ENCODE measurements around the gene METAP1.
"Not testable (repeated sequence)": the region's sequence is repeated elsewhere in the genome, so short reads cannot be mapped to it uniquely, and the experiment has no call there.

Gene METAP1

DNA sequence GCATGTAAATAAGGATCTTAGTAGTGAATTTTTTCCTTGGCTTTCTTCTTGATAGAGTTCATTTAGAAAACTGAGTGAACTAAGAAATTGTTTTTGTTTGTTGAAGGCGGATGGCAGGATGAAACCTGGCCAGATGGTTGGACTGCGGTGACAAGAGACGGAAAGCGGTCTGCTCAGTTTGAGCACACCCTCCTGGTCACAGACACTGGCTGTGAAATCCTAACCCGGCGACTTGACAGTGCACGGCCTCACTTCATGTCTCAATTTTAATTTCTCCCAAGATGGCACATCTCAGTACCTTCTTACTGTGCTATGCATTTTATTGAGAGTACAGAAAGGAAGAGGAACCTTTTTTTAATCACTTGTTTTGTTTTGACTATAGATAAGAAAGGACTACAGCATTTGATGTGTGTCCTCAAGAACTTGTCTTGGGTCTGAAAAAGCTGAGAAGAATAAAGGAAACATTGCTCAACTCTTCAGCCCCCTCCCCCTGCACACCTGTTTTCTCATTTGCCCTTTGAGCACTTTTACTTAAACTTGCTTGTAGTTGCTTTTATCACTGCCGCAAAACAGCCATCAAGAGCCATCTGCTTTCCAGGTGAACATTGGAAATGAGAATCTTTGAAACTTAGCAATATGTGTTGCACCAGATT is 65.7 kb downstream of the METAP1 start:
- H2BK120ac ChIP-seq (ENCODE audit: insufficient read depth, low read length, poor library complexity), result peak overlapping the region; percentile 66
- no peak overlapping the region for H3K4me2 ChIP-seq (ENCODE audit: low read length)
- peak overlapping the region; percentile 49 for H3K18ac ChIP-seq (ENCODE audit: low read length)
- H2BK12ac ChIP-seq (ENCODE audit: low read length), result peak overlapping the region; percentile 99
- WGBS (ENCODE audit: extremely low coverage, insufficient coverage, insufficient read length), result no CpG with 5 or more reads among the region's 8 CpGs
- H3K14ac ChIP-seq (ENCODE audit: low read length), result peak overlapping the region; percentile 95
- no peak overlapping the region for H3K23ac ChIP-seq (ENCODE audit: low read length)
- peak overlapping the region; percentile 93 for H3K27ac ChIP-seq (ENCODE audit: low read depth, low read length)
- H2AK5ac ChIP-seq (ENCODE audit: low read length), result no peak overlapping the region
- no peak overlapping the region for H4K12ac ChIP-seq (ENCODE audit: low read depth, low read length)
- H4K8ac ChIP-seq (ENCODE audit: low read depth, low read length), result peak overlapping the region; percentile 53
- peak overlapping the region; percentile 93 for H4K91ac ChIP-seq (ENCODE audit: low read depth, low read length)
- H3K4me3 ChIP-seq (ENCODE audit: low read depth, low read length), result no peak overlapping the region
- peaks cover 2% of the 10 kb centered on the region for H3K79me2 ChIP-seq (ENCODE audit: control insufficient read depth, insufficient read depth, low read length, poor library complexity)
- H3K4me1 ChIP-seq (ENCODE audit: control insufficient read depth in 1 of 2, insufficient read depth in 2 of 2, low read length in 2 of 2), result peaks cover 8 to 16% of the 10 kb centered on the region in 2 experiments
- no peak overlapping the region for H2AFZ ChIP-seq (ENCODE audit: insufficient read depth, low read length, poor library complexity)
- H3K9ac ChIP-seq (ENCODE audit: low read length), result peak overlapping the region; percentile 33
- peaks cover 7 to 12% of the 10 kb centered on the region in 2 experiments for H3K36me3 ChIP-seq (ENCODE audit: control insufficient read depth in 1 of 2, insufficient read depth in 2 of 2, low read length in 2 of 2)
- peak overlapping the region; percentile 96 for H2BK5ac ChIP-seq (ENCODE audit: low read depth, low read length, poor library complexity)
- no peak for DNase-seq
- peaks cover 19% of the 10 kb centered on the region for H3K79me1 ChIP-seq (ENCODE audit: low read length)
- no peak overlapping the region for H3K4ac ChIP-seq (ENCODE audit: low read depth, low read length)
- H3K27me3 ChIP-seq (ENCODE audit: insufficient read depth, low read length), result no peaks in the 10 kb centered on the region
- H3K9me3 ChIP-seq (ENCODE audit: insufficient read depth, low read depth, low read length), result no peaks in the 10 kb centered on the region

DNA sequence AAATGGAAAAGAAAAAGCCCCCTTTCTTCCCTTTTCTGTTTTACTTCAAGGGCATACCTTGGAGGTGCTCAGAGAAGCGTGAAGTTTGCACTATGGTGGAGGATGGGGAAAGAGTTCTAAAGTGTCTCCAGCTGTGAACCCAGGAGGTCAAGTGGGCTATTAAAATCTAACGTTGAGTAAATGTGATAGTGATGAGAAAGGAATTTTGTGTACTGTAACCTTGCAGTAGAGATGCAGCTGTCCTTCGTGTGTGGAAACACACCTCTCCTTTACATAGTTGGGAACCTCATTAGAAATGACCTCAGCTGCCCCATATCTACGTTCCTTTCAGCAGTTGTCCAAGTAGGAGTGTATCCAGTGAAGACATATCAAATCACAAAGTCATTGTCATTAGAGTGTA is 66.6 kb downstream of the METAP1 start:
- no peak overlapping the region for H3K9ac ChIP-seq (ENCODE audit: low read length)
- H2AK5ac ChIP-seq (ENCODE audit: low read length), result peak overlapping the region; percentile 91
- no CpG with 5 or more reads among the region's 4 CpGs for WGBS (ENCODE audit: extremely low coverage, insufficient coverage, insufficient read length)
- H3K4ac ChIP-seq (ENCODE audit: low read depth, low read length), result no peak overlapping the region
- peak overlapping the region; percentile 5 for H3K23ac ChIP-seq (ENCODE audit: low read length)
- H3K79me2 ChIP-seq (ENCODE audit: control insufficient read depth, insufficient read depth, low read length, poor library complexity), result peaks cover 2% of the 10 kb centered on the region
- H3K27me3 ChIP-seq (ENCODE audit: insufficient read depth, low read length), result no peaks in the 10 kb centered on the region
- no peak overlapping the region for H2AFZ ChIP-seq (ENCODE audit: insufficient read depth, low read length, poor library complexity)
- DNase-seq, result no peak
- peaks cover 9 to 10% of the 10 kb centered on the region in 2 experiments for H3K36me3 ChIP-seq (ENCODE audit: control insufficient read depth in 1 of 2, insufficient read depth in 2 of 2, low read length in 2 of 2)
- peak overlapping the region; percentile 24 for H4K91ac ChIP-seq (ENCODE audit: low read depth, low read length)
- H3K79me1 ChIP-seq (ENCODE audit: low read length), result peaks cover 19% of the 10 kb centered on the region
- H3K27ac ChIP-seq (ENCODE audit: low read depth, low read length), result peak overlapping the region; percentile 25
- no peak overlapping the region for H4K12ac ChIP-seq (ENCODE audit: low read depth, low read length)
- H3K9me3 ChIP-seq (ENCODE audit: insufficient read depth, low read depth, low read length), result no peaks in the 10 kb centered on the region
- peak overlapping the region; percentile 46 for H2BK5ac ChIP-seq (ENCODE audit: low read depth, low read length, poor library complexity)
- H3K4me3 ChIP-seq (ENCODE audit: low read depth, low read length), result no peak overlapping the region
- peak overlapping the region; percentile 17 for H2BK120ac ChIP-seq (ENCODE audit: insufficient read depth, low read length, poor library complexity)
- H2BK12ac ChIP-seq (ENCODE audit: low read length), result peak overlapping the region; percentile 36
- H4K8ac ChIP-seq (ENCODE audit: low read depth, low read length), result peak overlapping the region; percentile 29
- H3K4me1 ChIP-seq (ENCODE audit: control insufficient read depth in 1 of 2, insufficient read depth in 2 of 2, low read length in 2 of 2), result peaks cover 8 to 16% of the 10 kb centered on the region in 2 experiments
- no peak overlapping the region for H3K14ac ChIP-seq (ENCODE audit: low read length)
- no peak overlapping the region for H3K18ac ChIP-seq (ENCODE audit: low read length)
- H3K4me2 ChIP-seq (ENCODE audit: low read length), result no peak overlapping the region

GRCh38 chr4:99065521-99065920 is 70.0 kb downstream of the METAP1 start:
- no CpG with 5 or more reads among the region's 2 CpGs for WGBS (ENCODE audit: extremely low coverage, insufficient coverage, insufficient read length)
- H3K36me3 ChIP-seq (ENCODE audit: control insufficient read depth in 1 of 2, insufficient read depth in 2 of 2, low read length in 2 of 2), result peaks cover 6 to 12% of the 10 kb centered on the region in 2 experiments
- not testable (repeated sequence) for H3K27ac ChIP-seq (ENCODE audit: low read depth, low read length)

GRCh38 chr4:99067617-99068016 is 72.1 kb downstream of the METAP1 start:
- Histone ChIP-seq H3K27me3 (ENCODE audit: insufficient read depth, low read length) (no peaks in the 10 kb centered on the region), H2BK120ac (ENCODE audit: insufficient read depth, low read length, poor library complexity) (no peak overlapping the region), H3K4me2 (ENCODE audit: low read length) (no peak overlapping the region), H3K9ac (ENCODE audit: low read length) (no peak overlapping the region), H3K23ac (ENCODE audit: low read length) (no peak overlapping the region), H3K27ac (ENCODE audit: low read depth, low read length) (no peak overlapping the region), H2BK5ac (ENCODE audit: low read depth, low read length, poor library complexity) (no peak overlapping the region), H3K14ac (ENCODE audit: low read length) (no peak overlapping the region), H4K91ac (ENCODE audit: low read depth, low read length) (no peak overlapping the region), H3K4ac (ENCODE audit: low read depth, low read length) (no peak overlapping the region), H3K4me3 (ENCODE audit: low read depth, low read length) (no peak overlapping the region), H3K4me1 (ENCODE audit: control insufficient read depth in 1 of 2, insufficient read depth in 2 of 2, low read length in 2 of 2) (no peaks in the 10 kb centered on the region), H4K8ac (ENCODE audit: low read depth, low read length) (no peak overlapping the region), H3K36me3 (ENCODE audit: control insufficient read depth in 1 of 2, insufficient read depth in 2 of 2, low read length in 2 of 2) (peaks cover 12 to 13% of the 10 kb centered on the region in 2 experiments), H3K9me3 (ENCODE audit: insufficient read depth, low read depth, low read length) (no peaks in the 10 kb centered on the region), H3K18ac (ENCODE audit: low read length) (no peak overlapping the region), H2AK5ac (ENCODE audit: low read length) (no peak overlapping the region), H2AFZ (ENCODE audit: insufficient read depth, low read length, poor library complexity) (no peak overlapping the region), H4K12ac (ENCODE audit: low read depth, low read length) (no peak overlapping the region), H3K79me1 (ENCODE audit: low read length) (no peaks in the 10 kb centered on the region), H2BK12ac (ENCODE audit: low read length) (no peak overlapping the region), H3K79me2 (ENCODE audit: control insufficient read depth, insufficient read depth, low read length, poor library complexity) (no peaks in the 10 kb centered on the region)
- WGBS (ENCODE audit: extremely low coverage, insufficient coverage, insufficient read length), result no CpG with 5 or more reads among the region's 1 CpG
- DNase-seq, result peak in 1 of 2 donors; percentile 41

More at GRCh38 chr4:99065521-99065920, 70.0 kb downstream of the METAP1 start:
- not testable (repeated sequence) for H3K27me3 ChIP-seq (ENCODE audit: insufficient read depth, low read length); H2AK5ac ChIP-seq (ENCODE audit: low read length); DNase-seq; H4K8ac ChIP-seq (ENCODE audit: low read depth, low read length); H3K14ac ChIP-seq (ENCODE audit: low read length); H3K4me3 ChIP-seq (ENCODE audit: low read depth, low read length); H3K79me1 ChIP-seq (ENCODE audit: low read length); H3K18ac ChIP-seq (ENCODE audit: low read length); H3K9me3 ChIP-seq (ENCODE audit: insufficient read depth, low read depth, low read length); H3K4ac ChIP-seq (ENCODE audit: low read depth, low read length); H2AFZ ChIP-seq (ENCODE audit: insufficient read depth, low read length, poor library complexity); H3K79me2 ChIP-seq (ENCODE audit: control insufficient read depth, insufficient read depth, low read length, poor library complexity); H2BK12ac ChIP-seq (ENCODE audit: low read length); H3K9ac ChIP-seq (ENCODE audit: low read length); H4K91ac ChIP-seq (ENCODE audit: low read depth, low read length); H3K4me2 ChIP-seq (ENCODE audit: low read length); H2BK120ac ChIP-seq (ENCODE audit: insufficient read depth, low read length, poor library complexity); H2BK5ac ChIP-seq (ENCODE audit: low read depth, low read length, poor library complexity); H4K12ac ChIP-seq (ENCODE audit: low read depth, low read length); H3K23ac ChIP-seq (ENCODE audit: low read length)
- H3K4me1 ChIP-seq (ENCODE audit: control insufficient read depth in 1 of 2, insufficient read depth in 2 of 2, low read length in 2 of 2), result peaks cover 0 to 11% of the 10 kb centered on the region in 2 experiments
